ENCODE measurements around the gene OR13C2.

- no peak for TF ChIP-seq CTCF (conservative IDR thresholded peaks at IDR 0.05 in 1 of 2, IDR thresholded peaks at IDR 0.05 in 1 of 2; ENCODE audit: extremely low read depth in 1 of 2, insufficient read depth in 1 of 2, low read depth in 1 of 2, low read length in 2 of 2)
- TF ChIP-seq EZH2 (IDR thresholded peaks at IDR 0.05; ENCODE audit: borderline replicate concordance, low read length), result no peak
Measured at GRCh38 chr9:104606152-104606551, 725 bp upstream of the OR13C2 start.

All from mammary epithelial cell (primary cell).